Panc1 (cell line): Measurements from ENCODE around the gene RSPRY1.

Experiments used
- CTCF ChIP-seq: fragments of 450-650 bp; IDR thresholded peaks from 2 replicates; pipeline ENCODE4 v1.5.1; 2017; ENCODE audit warnings: mild to moderate bottlenecking
- POLR2AphosphoS5 ChIP-seq: IDR thresholded peaks from 2 replicates; pipeline ENCODE4 v1.6.1; 2012; ENCODE audit warnings: mild to moderate bottlenecking, low read depth, low read length, moderate library complexity
- SIN3A ChIP-seq: IDR thresholded peaks from 2 replicates; pipeline ENCODE4 v1.6.1; 2012; ENCODE audit warnings: low read depth, mild to moderate bottlenecking, low read length, moderate library complexity, borderline replicate concordance; ENCODE audit not compliant: insufficient read depth

- no peak for TF ChIP-seq CTCF
- TF ChIP-seq POLR2AphosphoS5 = no peak
- TF ChIP-seq SIN3A = no peak
These were observed 97.3 kb downstream of the RSPRY1 start for GRCh38 chr16:57283214-57283958.
